GM12873 (cell line): ENCODE measurements around the gene FAM118A.
A peak's percentile ranks its signal among the peaks of the same experiment; 100 is the strongest.

Experiments
- CTCF ChIP-seq: IDR thresholded peaks from 2 replicates; pipeline ENCODE4 v1.5.1; 2012; ENCODE audit warnings: low read depth, mild to moderate bottlenecking, moderate library complexity, low read length, control low read depth; ENCODE audit not compliant: insufficient read depth; ENCODE audit errors: missing control alignments

Gene FAM118A

GRCh38 chr22:45316796-45317526 is 7.2 kb downstream of the FAM118A start:
- no peak for TF ChIP-seq CTCF

- TF ChIP-seq CTCF, result peak; percentile 15
Observed at GRCh38 chr22:45317551-45318167, 7.9 kb downstream of the FAM118A start.

GRCh38 chr22:45318168-45318557 is 8.4 kb downstream of the FAM118A start:
- no peak for TF ChIP-seq CTCF

GRCh38 chr22:45318558-45319323 is 9.0 kb downstream of the FAM118A start:
- TF ChIP-seq CTCF, result no peak

- TF ChIP-seq CTCF, result no peak
Observed at GRCh38 chr22:45319324-45319685, 9.6 kb downstream of the FAM118A start.

- TF ChIP-seq CTCF, result no peak
Observed at GRCh38 chr22:45320357-45320976, 10.7 kb downstream of the FAM118A start.

- no peak for TF ChIP-seq CTCF
Observed at GRCh38 chr22:45321827-45322226, 12.1 kb downstream of the FAM118A start.
